ENCODE data around the gene RABEP1.

The RABEP1 gene

GRCh38 chr17:5391678-5392077 lies 109.6 kb downstream of the RABEP1 start:
- H3K36me3 ChIP-seq (ENCODE audit: insufficient read depth, low read length), result peaks cover 91% of the 10 kb centered on the region; the same call in 1 of the 2 replicates
- H3F3A ChIP-seq (ENCODE audit: low read depth), result no peaks in the 10 kb centered on the region
- H3K4me2 ChIP-seq (ENCODE audit: low read depth, low read length, poor library complexity, severe bottlenecking), result no peak overlapping the region
- H3K9me2 ChIP-seq (replicated peaks; ENCODE audit: low read depth, low read length), result no peaks in the 10 kb centered on the region
- no peaks in the 10 kb centered on the region for H3K9me3 ChIP-seq (ENCODE audit: insufficient read depth, low read depth, low read length)
- no peak overlapping the region for H2AFZ ChIP-seq (ENCODE audit: low read length)
- no peak overlapping the region for H3K9ac ChIP-seq (ENCODE audit: low read depth, low read length, poor library complexity, severe bottlenecking)
- H3K4me3 ChIP-seq (ENCODE audit: low read length, poor library complexity, severe bottlenecking), result no peak overlapping the region
- no peaks in the 10 kb centered on the region for H3K79me2 ChIP-seq (ENCODE audit: insufficient read depth, low read length)
- TF ChIP-seq CTCF (conservative IDR thresholded peaks at IDR 0.05; ENCODE audit: low read length), result no peak
- no peak for TF ChIP-seq EZH2phosphoT487 (IDR thresholded peaks at IDR 0.05; ENCODE audit: borderline replicate concordance)
- no peaks in the 10 kb centered on the region for H3K27me3 ChIP-seq (ENCODE audit: insufficient read depth, low read length, poor library complexity, severe bottlenecking)
- H4K20me1 ChIP-seq (ENCODE audit: insufficient read depth, low read length, poor library complexity, severe bottlenecking), result no peaks in the 10 kb centered on the region
- no peaks in the 10 kb centered on the region for H3K4me1 ChIP-seq (ENCODE audit: insufficient read depth, low read length, poor library complexity, severe bottlenecking)

- Histone ChIP-seq H3K36me3 (ENCODE audit: insufficient read depth, low read length) (peaks cover 93% of the 10 kb centered on the region), H3K4me1 (ENCODE audit: insufficient read depth, low read length, poor library complexity, severe bottlenecking) (no peaks in the 10 kb centered on the region), H3K9me3 (ENCODE audit: insufficient read depth, low read depth, low read length) (no peaks in the 10 kb centered on the region), H3K79me2 (ENCODE audit: insufficient read depth, low read length) (0 out of 2 replicates have a peak, but pooled peaks cover 1% of the 10 kb centered on the region), H4K20me1 (ENCODE audit: insufficient read depth, low read length, poor library complexity, severe bottlenecking) (no peaks in the 10 kb centered on the region), H3K9me2 (replicated peaks; ENCODE audit: low read depth, low read length) (no peaks in the 10 kb centered on the region), H3K9ac (ENCODE audit: low read depth, low read length, poor library complexity, severe bottlenecking) (no peak overlapping the region), H3K4me2 (ENCODE audit: low read depth, low read length, poor library complexity, severe bottlenecking) (no peak overlapping the region), H3K4me3 (ENCODE audit: low read length, poor library complexity, severe bottlenecking) (no peak overlapping the region), H2AFZ (ENCODE audit: low read length) (no peak overlapping the region), H3F3A (ENCODE audit: low read depth) (no peaks in the 10 kb centered on the region), H3K27me3 (ENCODE audit: insufficient read depth, low read length, poor library complexity, severe bottlenecking) (no peaks in the 10 kb centered on the region)
- TF ChIP-seq EZH2phosphoT487 (IDR thresholded peaks at IDR 0.05; ENCODE audit: borderline replicate concordance) (no peak), CTCF (conservative IDR thresholded peaks at IDR 0.05; ENCODE audit: low read length) (no peak)
Measured at GRCh38 chr17:5396612-5397011, 114.5 kb downstream of the RABEP1 start.

GRCh38 chr17:5399767-5400166 lies 117.7 kb downstream of the RABEP1 start:
- Histone ChIP-seq H3K9me3 (ENCODE audit: insufficient read depth, low read depth, low read length) (no peaks in the 10 kb centered on the region), H3K9me2 (replicated peaks; ENCODE audit: low read depth, low read length) (no peaks in the 10 kb centered on the region), H3F3A (ENCODE audit: low read depth) (no peaks in the 10 kb centered on the region), H3K36me3 (ENCODE audit: insufficient read depth, low read length) (peaks cover 88% of the 10 kb centered on the region), H3K4me3 (ENCODE audit: low read length, poor library complexity, severe bottlenecking) (no peak overlapping the region), H3K27me3 (ENCODE audit: insufficient read depth, low read length, poor library complexity, severe bottlenecking) (no peaks in the 10 kb centered on the region), H3K4me2 (ENCODE audit: low read depth, low read length, poor library complexity, severe bottlenecking) (no peak overlapping the region), H4K20me1 (ENCODE audit: insufficient read depth, low read length, poor library complexity, severe bottlenecking) (no peaks in the 10 kb centered on the region), H2AFZ (ENCODE audit: low read length) (no peak overlapping the region), H3K4me1 (ENCODE audit: insufficient read depth, low read length, poor library complexity, severe bottlenecking) (no peaks in the 10 kb centered on the region), H3K9ac (ENCODE audit: low read depth, low read length, poor library complexity, severe bottlenecking) (no peak overlapping the region), H3K79me2 (ENCODE audit: insufficient read depth, low read length) (0 out of 2 replicates have a peak, but pooled peaks cover 3% of the 10 kb centered on the region)
- TF ChIP-seq CTCF (conservative IDR thresholded peaks at IDR 0.05; ENCODE audit: low read length) (no peak), EZH2phosphoT487 (IDR thresholded peaks at IDR 0.05; ENCODE audit: borderline replicate concordance) (no peak)
